Caco-2 (cell line): Measurements from ENCODE around the gene TASOR. TPM values are rescaled to one million over a fixed set of nuclear protein-coding genes. Genes with fewer than 3 reads are reported as not detected.

Experiments
- BruUV-seq: library from RNA; stranded (reverse); fragments of 400-500 nt; replicated peaks from 2 replicates; lab custom pipeline; 2021; lab: Mats Ljungman, UMichigan
- CTCF ChIA-PET: fragments of 300-600 bp; sonication (Branson Sonifier 250); formaldehyde crosslinking; loops from one replicate; lab custom pipeline; 2022; ENCODE audit warnings: antibody characterized with exemption; lab: Charles Lee
- POLR2A ChIA-PET: fragments of 300-600 bp; sonication (Branson Sonifier 250); formaldehyde crosslinking; loops from one replicate; lab custom pipeline; 2022; ENCODE audit warnings: antibody characterized with exemption; lab: Charles Lee
- DNase-seq, 2 experiments: peaks; one replicate each; pipeline versions ENCODE4 v3.0.0 to v3.0.0-alpha.2; 2020 to 2022
- H3K27me3 ChIP-seq: replicated peaks from 2 replicates; pipeline ENCODE4 v1.6.0; 2011; ENCODE audit warnings: low read length; ENCODE audit not compliant: control insufficient read depth, insufficient read depth
- H3K36me3 ChIP-seq: 2 replicates; pipeline ENCODE4 v1.5.1; 2011; ENCODE audit warnings: low read length; ENCODE audit not compliant: control insufficient read depth, insufficient read depth
- H3K4me1 ChIP-seq: fragments of 250-450 bp; sonication (Bioruptor Pico); 2 replicates; pipeline ENCODE4 v1.5.1; 2020; ENCODE audit warnings: mild to moderate bottlenecking
- H3K4me3 ChIP-seq: 2 replicates; pipeline ENCODE4 v1.5.1; 2011; ENCODE audit warnings: low read depth, mild to moderate bottlenecking, control low read depth, low read length
- H3K9me3 ChIP-seq: fragments of 250-450 bp; sonication (Bioruptor Pico); 2 replicates; pipeline ENCODE4 v1.5.1; 2020; ENCODE audit warnings: mild to moderate bottlenecking, moderate library complexity
- H3K27ac Mint-ChIP-seq: one replicate; pipeline ENCODE4 v1.8.0; 2022; ENCODE audit warnings: mixed read lengths; ENCODE audit not compliant: unreplicated experiment
- H3K27me3 Mint-ChIP-seq: one replicate; pipeline ENCODE4 v1.8.0; 2022; ENCODE audit warnings: mixed read lengths; ENCODE audit not compliant: insufficient read depth, unreplicated experiment
- H3K36me3 Mint-ChIP-seq: one replicate; pipeline ENCODE4 v1.8.0; 2022; ENCODE audit warnings: mild to moderate bottlenecking, mixed read lengths; ENCODE audit not compliant: insufficient read depth, unreplicated experiment
- H3K4me1 Mint-ChIP-seq: one replicate; pipeline ENCODE4 v1.8.0; 2022; ENCODE audit warnings: low read depth, mixed read lengths; ENCODE audit not compliant: unreplicated experiment
- H3K4me3 Mint-ChIP-seq: one replicate; pipeline ENCODE4 v1.8.0; 2022; ENCODE audit warnings: mild to moderate bottlenecking, moderate library complexity, mixed read lengths; ENCODE audit not compliant: unreplicated experiment
- H3K9me3 Mint-ChIP-seq: one replicate; pipeline ENCODE4 v1.8.0; 2022; ENCODE audit warnings: mixed read lengths; ENCODE audit not compliant: unreplicated experiment
- CTCF ChIP-seq, 2 experiments: fragments of 200-600 bp in 1 of 2; IDR thresholded peaks; 1 replicate in 1 of 2; 2 replicates in 1 of 2; pipeline versions ENCODE4 v1.5.1 to v1.8.0; 2011 to 2022; ENCODE audit warnings: antibody characterized with exemption in 1 of 2, control low read depth in 1 of 2, inconsistent platforms in 1 of 2, low read depth in 1 of 2, low read length in 1 of 2, mild to moderate bottlenecking in 1 of 2, moderate library complexity in 1 of 2; ENCODE audit not compliant: insufficient read depth in 1 of 2, severe bottlenecking in 1 of 2, unreplicated experiment in 1 of 2
- intact Hi-C: fragments of 100-400 bp; cut with micrococcal nuclease; formaldehyde crosslinking; loops from one replicate; pipeline ENCODE4 v1.10.0; 2022; ENCODE audit not compliant: unreplicated experiment
- total RNA-seq: library from RNA; stranded (reverse); gene quantifications from 2 replicates; pipeline ENCODE4 v1.2.3, GENCODE V29; 2022

The TASOR gene
- total RNA-seq, 1 experiment from 2014 or later: 54.7 TPM

- no peaks in the 10 kb centered on the region; the same call in 1 of the 2 replicates for H3K36me3 ChIP-seq
- H3K27me3 ChIP-seq: no peaks in the 10 kb centered on the region
- Mint-ChIP-seq H3K27me3 (no peaks in the 10 kb centered on the region), H3K4me1 (no peaks in the 10 kb centered on the region), H3K36me3 (peaks cover 56% of the 10 kb centered on the region), H3K27ac (no peak overlapping the region), H3K4me3 (no peak overlapping the region), H3K9me3 (no peaks in the 10 kb centered on the region)
- TF ChIP-seq CTCF (IDR thresholded peaks at IDR 0.05; ENCODE audit: insufficient read depth in 1 of 2, low read depth in 1 of 2, low read length in 1 of 2, severe bottlenecking in 1 of 2, unreplicated experiment in 1 of 2): no peak
- H3K4me3 ChIP-seq: no peak overlapping the region
- ChIA-PET POLR2A (no interaction called here), CTCF (no interaction called here)
- no peak for DNase-seq
- no TSS peak for BruUV-seq
- no peaks in the 10 kb centered on the region for H3K9me3 ChIP-seq
- intact Hi-C loops: no loop called here
- H3K4me1 ChIP-seq: no peaks in the 10 kb centered on the region
These were observed 15.0 kb downstream of the TASOR start for GRCh38 chr3:56667973-56668579.

GRCh38 chr3:56664823-56665222, 18.2 kb downstream of the TASOR start:
- no peaks in the 10 kb centered on the region for H3K27me3 Mint-ChIP-seq
- no peaks in the 10 kb centered on the region for H3K4me1 Mint-ChIP-seq
- CTCF ChIA-PET: interaction anchor here (0.6 kb wide), 1 partner anchor 35 kb away, joined by 3 read pairs; no protein-coding TSS in a partner anchor
- no peak overlapping the region for H3K27ac Mint-ChIP-seq
- BruUV-seq: no TSS peak
- H3K4me3 ChIP-seq: no peak overlapping the region
- no peaks in the 10 kb centered on the region for H3K9me3 Mint-ChIP-seq
- POLR2A ChIA-PET: no interaction called here
- H3K27me3 ChIP-seq: no peaks in the 10 kb centered on the region
- H3K4me3 Mint-ChIP-seq: no peak overlapping the region
- no peaks in the 10 kb centered on the region; the same call in 1 of the 2 replicates for H3K36me3 ChIP-seq
- intact Hi-C loops: no loop called here
- TF ChIP-seq CTCF (IDR thresholded peaks at IDR 0.05; ENCODE audit: insufficient read depth in 1 of 2, low read depth in 1 of 2, low read length in 1 of 2, severe bottlenecking in 1 of 2, unreplicated experiment in 1 of 2): no peak
- H3K36me3 Mint-ChIP-seq: peaks cover 69% of the 10 kb centered on the region
- no peaks in the 10 kb centered on the region for H3K9me3 ChIP-seq
- no peak for DNase-seq
- H3K4me1 ChIP-seq: no peaks in the 10 kb centered on the region

- DNase-seq: no peak
- H3K27me3 Mint-ChIP-seq: no peaks in the 10 kb centered on the region
- no peaks in the 10 kb centered on the region; the same call in 1 of the 2 replicates for H3K36me3 ChIP-seq
- no peak for TF ChIP-seq CTCF (IDR thresholded peaks at IDR 0.05; ENCODE audit: insufficient read depth in 1 of 2, low read depth in 1 of 2, low read length in 1 of 2, severe bottlenecking in 1 of 2, unreplicated experiment in 1 of 2)
- intact Hi-C loops: no loop called here
- no peak overlapping the region for H3K4me3 Mint-ChIP-seq
- POLR2A ChIA-PET: no interaction called here
- H3K4me1 ChIP-seq: no peaks in the 10 kb centered on the region
- no peaks in the 10 kb centered on the region for H3K9me3 ChIP-seq
- no peak overlapping the region for H3K27ac Mint-ChIP-seq
- H3K27me3 ChIP-seq: no peaks in the 10 kb centered on the region
- H3K4me1 Mint-ChIP-seq: no peaks in the 10 kb centered on the region
- peaks cover 72% of the 10 kb centered on the region for H3K36me3 Mint-ChIP-seq
- CTCF ChIA-PET: no interaction called here
- no peaks in the 10 kb centered on the region for H3K9me3 Mint-ChIP-seq
- H3K4me3 ChIP-seq: no peak overlapping the region
- BruUV-seq: no TSS peak
These were observed 27.4 kb downstream of the TASOR start for GRCh38 chr3:56655709-56656108.
